GM13976 (cell line): Measurements from ENCODE around the gene AUTS2.

Experiments
- DNase-seq: peaks from one replicate; pipeline ENCODE4 v3.0.0; 2012; ENCODE audit warnings: low spot score
- in situ Hi-C: fragments of 300-500 bp; cut with MboI; formaldehyde crosslinking; loops from one replicate; pipeline ENCODE4 v1.12.0; 2022; ENCODE audit warnings: low sequenced_read_pairs, mixed read lengths, inconsistent platforms; ENCODE audit not compliant: unreplicated experiment
- TF ChIP-seq, protein P1 (sequence below): IDR thresholded peaks from 2 replicates; pipeline ENCODE4 v1.5.1; 2012; ENCODE audit warnings: borderline replicate concordance, mild to moderate bottlenecking; ENCODE audit not compliant: insufficient read depth; ENCODE audit errors: extremely low read depth, missing control alignments, control extremely low read depth

The AUTS2 gene

DNA sequence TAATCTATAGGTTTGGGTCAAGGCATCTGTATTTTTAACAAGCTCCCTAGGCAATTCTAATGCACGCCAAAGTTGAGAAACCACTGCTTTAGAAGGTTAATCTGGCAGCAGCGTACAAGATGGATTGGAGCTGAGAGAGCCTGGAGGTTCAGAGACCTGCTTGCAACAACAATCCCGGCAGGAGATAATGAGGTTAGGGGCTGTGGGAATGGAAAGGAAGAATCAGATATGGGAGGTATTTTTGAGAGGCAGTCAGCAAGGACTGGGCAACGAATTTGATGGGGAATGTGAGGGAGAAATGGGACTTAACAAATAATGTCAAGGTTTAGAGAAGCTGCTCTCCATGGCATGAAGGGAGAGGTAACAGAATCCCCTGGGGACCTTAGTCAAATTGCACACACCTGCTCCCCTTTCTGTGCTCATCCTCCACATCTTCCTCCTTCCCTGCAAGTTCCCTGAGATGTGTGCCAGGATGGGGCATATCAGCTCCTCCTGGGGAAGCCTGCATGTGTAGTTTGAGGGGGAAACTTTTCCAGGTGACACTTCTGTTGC lies 802.6 kb downstream of the AUTS2 start:
- no peak for DNase-seq
- TF ChIP-seq, protein P1, sequence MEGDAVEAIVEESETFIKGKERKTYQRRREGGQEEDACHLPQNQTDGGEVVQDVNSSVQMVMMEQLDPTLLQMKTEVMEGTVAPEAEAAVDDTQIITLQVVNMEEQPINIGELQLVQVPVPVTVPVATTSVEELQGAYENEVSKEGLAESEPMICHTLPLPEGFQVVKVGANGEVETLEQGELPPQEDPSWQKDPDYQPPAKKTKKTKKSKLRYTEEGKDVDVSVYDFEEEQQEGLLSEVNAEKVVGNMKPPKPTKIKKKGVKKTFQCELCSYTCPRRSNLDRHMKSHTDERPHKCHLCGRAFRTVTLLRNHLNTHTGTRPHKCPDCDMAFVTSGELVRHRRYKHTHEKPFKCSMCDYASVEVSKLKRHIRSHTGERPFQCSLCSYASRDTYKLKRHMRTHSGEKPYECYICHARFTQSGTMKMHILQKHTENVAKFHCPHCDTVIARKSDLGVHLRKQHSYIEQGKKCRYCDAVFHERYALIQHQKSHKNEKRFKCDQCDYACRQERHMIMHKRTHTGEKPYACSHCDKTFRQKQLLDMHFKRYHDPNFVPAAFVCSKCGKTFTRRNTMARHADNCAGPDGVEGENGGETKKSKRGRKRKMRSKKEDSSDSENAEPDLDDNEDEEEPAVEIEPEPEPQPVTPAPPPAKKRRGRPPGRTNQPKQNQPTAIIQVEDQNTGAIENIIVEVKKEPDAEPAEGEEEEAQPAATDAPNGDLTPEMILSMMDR: no peak
- in situ Hi-C loops: no loop called here

DNA sequence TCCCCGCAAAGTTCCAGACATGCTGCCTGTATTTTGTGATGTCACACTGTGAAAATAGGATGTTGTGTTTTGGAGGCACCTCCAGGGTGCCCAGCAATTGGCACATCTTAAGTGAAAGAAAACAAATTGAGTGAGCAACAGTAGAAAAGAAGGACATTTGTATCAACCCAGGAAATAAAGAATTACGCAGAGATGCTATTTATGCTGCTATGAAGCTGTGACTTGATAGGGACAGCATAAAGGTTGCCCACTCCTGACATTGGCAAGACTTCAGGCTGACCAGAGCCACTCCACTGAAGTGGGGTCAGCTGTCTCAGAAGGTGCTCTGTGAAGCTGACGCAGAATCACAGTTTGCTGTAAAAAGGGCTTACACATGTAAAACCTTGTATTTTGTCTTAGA lies 803.8 kb downstream of the AUTS2 start:
- DNase-seq: no peak
- TF ChIP-seq, protein P1: no peak
- in situ Hi-C loops: no loop called here

DNA sequence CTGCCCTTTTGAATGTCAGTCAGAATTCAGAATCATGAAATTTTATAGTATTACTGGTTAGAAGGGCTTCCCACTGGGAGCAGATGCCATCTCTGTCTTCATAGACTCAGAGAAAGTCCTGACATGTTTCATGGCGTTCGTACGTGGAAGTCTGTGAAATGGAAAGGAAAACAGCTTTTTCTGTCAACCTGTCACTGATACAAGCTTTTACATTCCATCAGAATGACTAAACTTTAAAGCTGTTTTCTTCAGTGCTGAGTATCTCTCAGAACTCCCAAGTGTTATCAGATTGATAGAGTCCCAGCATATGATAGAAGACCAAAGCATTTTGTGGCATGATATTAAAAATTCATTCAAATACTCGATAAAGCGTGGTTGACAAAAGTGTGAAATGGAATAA lies 807.0 kb downstream of the AUTS2 start:
- TF ChIP-seq, protein P1: no peak
- no peak for DNase-seq
- in situ Hi-C loops: no loop called here

DNA sequence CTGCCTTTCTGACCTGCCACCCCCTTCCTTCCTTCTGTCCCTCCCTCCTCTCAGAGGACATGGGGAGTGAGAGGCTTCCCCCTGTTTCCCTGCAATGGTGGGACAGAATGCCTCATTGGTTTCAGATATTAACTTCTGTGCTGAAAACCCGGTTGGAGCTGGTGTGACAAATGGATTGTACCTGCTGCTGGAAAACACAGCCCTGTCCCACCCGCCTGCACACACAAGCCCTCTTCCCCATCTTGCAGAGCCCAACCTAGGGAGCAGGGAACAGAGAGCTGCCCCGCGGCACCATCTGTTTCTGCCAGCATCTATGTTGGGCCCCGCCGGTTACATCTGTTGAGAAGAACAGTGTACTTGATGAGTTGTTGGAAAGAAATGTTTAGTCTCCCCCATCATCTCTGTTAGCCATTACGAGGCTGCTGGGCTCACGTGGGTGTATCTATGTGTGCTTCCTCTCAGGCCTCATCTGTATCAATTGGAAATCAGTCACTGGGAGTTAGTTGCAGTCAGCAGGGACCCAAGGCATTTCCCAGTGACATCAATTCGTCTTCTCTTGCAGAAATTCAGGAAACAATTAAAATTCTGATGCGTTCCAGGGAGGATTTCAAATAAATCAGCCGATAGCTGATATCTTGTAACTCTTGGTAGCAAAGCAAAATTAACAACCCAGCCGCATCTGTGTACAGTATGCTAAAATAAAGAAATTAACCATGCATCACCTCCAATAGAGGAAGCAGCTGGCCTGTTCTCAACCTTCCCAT lies 808.1 kb downstream of the AUTS2 start:
- in situ Hi-C loops: no loop called here
- DNase-seq: no peak
- TF ChIP-seq, protein P1: no peak

DNA sequence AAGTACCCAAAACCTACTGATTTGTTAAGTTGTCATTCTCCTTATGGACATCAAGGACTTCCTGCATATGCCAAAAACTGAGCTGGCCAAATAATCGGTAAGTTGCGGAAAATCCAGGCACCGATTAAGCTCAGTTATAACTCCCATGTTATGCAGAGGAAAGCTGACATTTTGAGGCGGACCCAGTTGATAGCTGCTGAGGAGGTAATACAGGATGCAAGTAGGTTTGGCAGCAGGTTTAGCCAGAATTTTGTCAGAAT lies 808.6 kb downstream of the AUTS2 start:
- TF ChIP-seq, protein P1: no peak
- no peak for DNase-seq
- in situ Hi-C loops: no loop called here

DNA sequence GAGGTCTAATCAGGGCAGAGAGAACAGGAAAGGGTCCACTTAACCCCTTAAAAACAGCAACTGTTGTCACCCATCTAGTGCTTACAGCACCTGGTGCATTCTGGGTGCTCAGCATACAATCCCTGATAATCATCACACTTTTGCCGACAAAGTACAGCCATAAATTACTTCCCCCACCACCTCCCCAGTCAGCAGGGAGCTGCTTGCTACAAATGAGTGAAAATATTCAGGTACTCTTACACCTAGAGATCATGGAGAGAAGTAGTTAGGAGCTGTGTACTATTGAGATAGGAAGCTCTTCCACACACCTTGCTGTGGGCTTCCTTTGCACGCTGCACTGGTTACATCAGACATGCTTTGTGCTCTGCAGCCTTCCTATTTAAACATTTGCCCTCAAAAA lies 810.2 kb downstream of the AUTS2 start:
- in situ Hi-C loops: no loop called here

More for the DNA sequence above, 810.2 kb downstream of the AUTS2 start:
- TF ChIP-seq, protein P1: no peak
- no peak for DNase-seq
